GM12875 (cell line): ENCODE measurements around the gene ANHX.

Source experiments
- H3K4me3 ChIP-seq: one replicate; pipeline ENCODE4 v1.5.1; 2011; ENCODE audit warnings: low read depth, low read length, control low read depth
- CTCF ChIP-seq: IDR thresholded peaks from 2 replicates; pipeline ENCODE4 v1.5.1; 2011; ENCODE audit warnings: low read depth, mild to moderate bottlenecking, control low read depth, inconsistent platforms, low read length, moderate library complexity, borderline replicate concordance; ENCODE audit not compliant: insufficient read depth

The ANHX gene

DNA sequence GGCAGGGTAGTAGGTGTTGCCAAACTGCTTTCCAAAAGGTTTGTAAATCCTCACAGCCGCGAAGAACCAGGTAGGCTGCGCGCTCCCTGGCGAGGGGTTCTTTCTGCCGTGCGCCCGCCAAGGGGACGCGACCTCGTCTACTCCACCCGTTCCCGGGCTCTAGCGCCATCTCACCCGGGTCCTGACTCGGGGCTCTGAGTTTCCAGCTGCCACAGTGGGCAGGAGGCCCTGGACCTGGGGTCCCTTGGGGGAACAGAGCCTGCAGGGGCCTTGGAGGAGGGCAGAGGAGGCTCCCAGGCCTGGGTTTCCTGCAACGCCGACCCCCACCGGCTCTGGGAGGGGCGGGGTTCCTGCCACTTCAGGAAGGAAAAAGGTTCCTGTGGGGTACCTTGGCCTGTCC, 706 bp downstream of the ANHX start:
- no peak overlapping the region for H3K4me3 ChIP-seq
- no peak for TF ChIP-seq CTCF

DNA sequence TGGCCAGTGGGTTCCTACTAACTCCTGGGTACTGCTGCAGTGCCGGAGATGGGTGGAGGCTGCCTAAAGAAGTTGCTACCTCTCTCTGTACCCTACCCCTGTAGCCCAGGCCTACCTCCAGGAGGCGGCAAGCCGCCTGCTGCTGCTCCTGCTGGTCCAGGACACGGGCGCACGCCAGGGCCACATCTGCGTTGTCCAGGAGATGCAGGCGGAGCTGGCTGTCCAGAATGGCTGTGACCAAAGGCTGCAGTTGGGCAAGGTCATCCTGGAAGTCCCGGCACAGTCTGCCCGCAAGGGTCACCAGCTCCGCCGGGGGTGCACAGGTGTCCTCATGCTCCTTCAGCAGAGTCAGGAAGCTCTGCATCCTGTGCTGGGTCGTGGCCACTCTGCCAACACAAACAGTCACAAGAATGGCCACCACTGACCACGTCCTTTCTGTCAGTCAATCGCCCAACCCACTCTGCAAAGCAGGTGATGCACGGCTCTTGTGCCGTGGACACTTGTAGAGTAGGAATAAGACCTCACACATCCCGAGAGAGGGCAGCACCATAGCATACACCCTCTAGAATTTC, 1.6 kb downstream of the ANHX start:
- H3K4me3 ChIP-seq: no peak overlapping the region
- TF ChIP-seq CTCF: no peak

DNA sequence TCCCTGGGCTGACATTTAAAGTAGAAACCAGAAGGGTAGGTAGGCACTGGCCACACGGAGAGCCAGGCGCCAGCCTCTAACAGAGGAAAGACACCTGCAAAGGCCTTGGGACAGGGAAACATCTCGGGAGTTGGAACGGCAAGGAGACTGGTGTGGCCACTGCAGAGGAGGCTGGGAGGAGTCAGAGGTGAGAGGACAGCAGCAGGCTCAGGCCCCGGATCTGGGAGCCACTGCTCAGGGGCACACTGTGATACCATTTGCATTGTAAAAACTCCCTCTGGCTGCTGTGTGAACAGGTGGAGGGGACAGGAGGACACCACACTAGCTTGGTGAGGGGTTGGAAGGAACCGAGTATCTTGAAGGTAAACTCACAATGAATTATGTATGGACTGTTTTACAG, 2.7 kb downstream of the ANHX start:
- TF ChIP-seq CTCF: no peak
- no peak overlapping the region for H3K4me3 ChIP-seq

DNA sequence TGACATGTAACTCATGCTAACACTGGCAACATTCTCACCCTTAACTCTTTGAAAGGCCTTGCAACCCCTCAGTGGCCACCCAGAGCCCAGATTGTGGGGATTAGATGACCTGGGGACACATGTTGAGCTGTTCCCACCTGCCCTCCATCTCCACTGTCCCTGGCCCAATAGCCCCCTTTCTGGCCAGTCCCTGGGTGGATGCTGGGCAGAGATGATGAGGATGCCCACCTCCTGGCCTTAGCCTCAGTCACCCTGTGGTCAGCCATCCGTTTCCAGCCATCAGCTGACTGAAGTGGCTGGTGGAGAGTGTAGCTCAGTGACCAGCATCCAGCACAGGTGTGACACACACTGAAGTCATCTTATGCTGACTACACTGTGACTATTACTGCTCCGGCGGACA, 4.7 kb downstream of the ANHX start:
- no peak overlapping the region for H3K4me3 ChIP-seq
- TF ChIP-seq CTCF: no peak

DNA sequence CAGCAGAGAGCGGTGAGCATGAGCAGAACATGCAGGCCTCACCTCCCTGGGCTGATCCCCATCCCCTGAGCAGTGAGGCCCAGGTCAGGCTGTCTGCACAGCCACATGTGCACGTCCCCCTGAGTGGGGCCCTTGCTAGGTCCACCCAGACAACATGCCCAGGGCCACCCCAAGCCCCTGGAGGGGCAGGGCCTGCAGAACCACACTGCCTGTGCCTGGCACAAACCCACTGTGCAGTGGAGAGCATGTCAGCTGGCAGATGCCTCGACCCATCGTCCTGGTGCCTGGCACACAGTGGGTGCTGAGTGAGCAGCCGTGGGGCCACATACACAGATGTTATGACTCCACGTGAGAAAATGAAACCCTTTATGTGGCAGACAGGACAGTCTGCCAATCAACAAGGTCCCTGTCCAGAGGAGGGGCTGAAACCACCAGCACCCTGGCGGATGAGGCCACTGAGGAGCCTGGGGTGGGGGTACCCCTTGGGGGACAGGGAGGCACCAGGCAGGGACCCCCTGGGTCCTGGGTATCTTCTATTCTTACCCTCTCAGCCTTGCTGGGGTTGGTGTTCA, 8.3 kb downstream of the ANHX start:
- H3K4me3 ChIP-seq: no peak overlapping the region
- TF ChIP-seq CTCF: no peak

DNA sequence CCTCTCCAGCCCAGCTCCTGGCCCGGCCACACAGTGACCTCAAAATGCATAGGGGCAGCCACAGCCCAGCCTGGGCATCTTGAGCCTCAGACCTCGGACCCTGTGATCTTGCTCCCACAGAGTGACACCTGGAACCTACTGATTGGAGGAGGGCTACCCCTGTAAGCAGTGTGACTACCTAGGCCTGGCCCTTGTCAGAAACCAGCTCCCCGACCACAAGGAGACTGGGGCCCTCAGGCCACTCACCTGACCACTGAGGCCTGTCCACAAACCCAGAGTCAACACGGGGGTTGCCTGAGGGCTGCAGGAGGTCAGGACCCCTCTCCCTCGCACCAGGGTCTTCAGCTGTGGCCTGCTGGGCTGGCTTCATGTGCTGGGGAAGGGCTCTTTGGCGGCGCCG, 9.0 kb downstream of the ANHX start:
- H3K4me3 ChIP-seq: no peak overlapping the region
- no peak for TF ChIP-seq CTCF

GRCh38 chr12:133225527-133225926, 10.2 kb downstream of the ANHX start:
- no peak for TF ChIP-seq CTCF
- H3K4me3 ChIP-seq: no peak overlapping the region
